SK-N-SH treated with all-trans-retinoic acid at 6 μM for 48 hours (cell line): ENCODE data around the gene TUBB1.

ENCODE experiments used
- ATAC-seq: fragments of 200-7000 bp; cut with Tn5 transposase; 3 replicates; pipeline ENCODE4 v1.9.1; 2020; ENCODE audit warnings: mild to moderate bottlenecking, moderate library complexity
- ARNTL ChIP-seq: fragments of 450-650 bp; formaldehyde crosslinking; IDR thresholded peaks from 2 replicates; pipeline ENCODE4 v1.5.0; 2020; ENCODE audit warnings: low read depth, mild to moderate bottlenecking, moderate library complexity, borderline replicate concordance
- BACH2 ChIP-seq: fragments of 250-450 bp; sonication (Bioruptor Pico); IDR thresholded peaks from 2 replicates; pipeline ENCODE4 v1.9.0; 2021; ENCODE audit warnings: mild to moderate bottlenecking, borderline replicate concordance
- CSDC2 ChIP-seq: fragments of 250-450 bp; sonication (Bioruptor Pico); IDR thresholded peaks from 2 replicates; pipeline ENCODE4 v1.5.0; 2020; ENCODE audit warnings: mild to moderate bottlenecking, moderate library complexity
- CSRNP3 ChIP-seq: fragments of 250-450 bp; sonication (Bioruptor Pico); IDR thresholded peaks from 2 replicates; pipeline ENCODE4 v1.5.1; 2021; ENCODE audit warnings: mild to moderate bottlenecking, moderate library complexity
- ESRRG ChIP-seq: fragments of 250-450 bp; sonication (Bioruptor Pico); IDR thresholded peaks from 2 replicates; pipeline ENCODE4 v1.6.1; 2021; ENCODE audit warnings: mild to moderate bottlenecking
- GLIS3 ChIP-seq: fragments of 250-450 bp; sonication (Bioruptor Pico); IDR thresholded peaks from 2 replicates; pipeline ENCODE4 v1.5.0; 2020; ENCODE audit warnings: mild to moderate bottlenecking, moderate library complexity
- ISL1 ChIP-seq: fragments of 250-450 bp; sonication (Bioruptor Pico); IDR thresholded peaks from 2 replicates; pipeline ENCODE4 v2.1.2; 2022; ENCODE audit warnings: mild to moderate bottlenecking, moderate library complexity
- OSR1 ChIP-seq: fragments of 250-450 bp; sonication (Bioruptor Pico); IDR thresholded peaks from 2 replicates; pipeline ENCODE4 v1.8.0; 2022; ENCODE audit warnings: moderate library complexity, mild to moderate bottlenecking, inconsistent platforms
- PATZ1 ChIP-seq: fragments of 250-450 bp; sonication (Bioruptor Pico); IDR thresholded peaks from 2 replicates; pipeline ENCODE4 v1.8.0; 2020; ENCODE audit warnings: mild to moderate bottlenecking, moderate library complexity, borderline replicate concordance
- POU6F1 ChIP-seq: fragments of 250-450 bp; sonication (Bioruptor Pico); IDR thresholded peaks from 2 replicates; pipeline ENCODE4 v1.8.0; 2021; ENCODE audit warnings: low read depth, mild to moderate bottlenecking, moderate library complexity, borderline replicate concordance
- PPARA ChIP-seq: fragments of 250-450 bp; sonication (Bioruptor Pico); IDR thresholded peaks from 2 replicates; pipeline ENCODE4 v1.5.0; 2020; ENCODE audit warnings: mild to moderate bottlenecking, borderline replicate concordance
- RARB ChIP-seq: fragments of 250-450 bp; sonication (Bioruptor Pico); IDR thresholded peaks from 2 replicates; pipeline ENCODE4 v1.8.0; 2021; ENCODE audit warnings: mild to moderate bottlenecking, moderate library complexity
- SNAI2 ChIP-seq: fragments of 250-450 bp; sonication (Bioruptor Pico); IDR thresholded peaks from 2 replicates; pipeline ENCODE4 v1.5.0; 2020; ENCODE audit warnings: mild to moderate bottlenecking, moderate library complexity
- TCF4 ChIP-seq: fragments of 250-450 bp; sonication (Bioruptor Pico); IDR thresholded peaks from 2 replicates; pipeline ENCODE4 v1.8.0; 2021; ENCODE audit warnings: mild to moderate bottlenecking, moderate library complexity, borderline replicate concordance
- TOX ChIP-seq: fragments of 250-450 bp; sonication (Bioruptor Pico); IDR thresholded peaks from 2 replicates; pipeline ENCODE4 v1.8.0; 2021; ENCODE audit warnings: mild to moderate bottlenecking, moderate library complexity, borderline replicate concordance
- ZC3H10 ChIP-seq: fragments of 250-450 bp; sonication (Bioruptor Pico); IDR thresholded peaks from 2 replicates; pipeline ENCODE4 v1.5.1; 2021; ENCODE audit warnings: mild to moderate bottlenecking, moderate library complexity
- ZFP3 ChIP-seq: fragments of 250-450 bp; sonication (Bioruptor Pico); IDR thresholded peaks from 2 replicates; pipeline ENCODE4 v1.5.0; 2020; ENCODE audit warnings: mild to moderate bottlenecking, moderate library complexity
- ZFP30 ChIP-seq: fragments of 450-650 bp; formaldehyde crosslinking; IDR thresholded peaks from 2 replicates; pipeline ENCODE4 v1.5.0; 2022; ENCODE audit warnings: mild to moderate bottlenecking, moderate library complexity
- ZNF565 ChIP-seq: fragments of 450-650 bp; formaldehyde crosslinking; conservative IDR thresholded peaks from 2 replicates; pipeline ENCODE4 v1.5.0; 2020; ENCODE audit warnings: low read depth, mild to moderate bottlenecking, moderate library complexity
- ZNF70 ChIP-seq: fragments of 450-650 bp; formaldehyde crosslinking; IDR thresholded peaks from 2 replicates; pipeline ENCODE4 v1.5.0; 2020; ENCODE audit warnings: mild to moderate bottlenecking, moderate library complexity
- ZNF8 ChIP-seq: fragments of 450-650 bp; formaldehyde crosslinking; IDR thresholded peaks from 2 replicates; pipeline ENCODE4 v1.5.0; 2020; ENCODE audit warnings: mild to moderate bottlenecking, moderate library complexity
- TF ChIP-seq, protein P1 (sequence below): fragments of 250-450 bp; sonication (Bioruptor Pico); IDR thresholded peaks from 2 replicates; pipeline ENCODE4 v1.5.1; 2020; ENCODE audit warnings: low read depth, mild to moderate bottlenecking, moderate library complexity
- TF ChIP-seq, protein P2 (sequence below): fragments of 250-450 bp; sonication (Bioruptor Pico); IDR thresholded peaks from 2 replicates; pipeline ENCODE4 v1.5.0; 2020; ENCODE audit warnings: mild to moderate bottlenecking, moderate library complexity

The TUBB1 gene

DNA sequence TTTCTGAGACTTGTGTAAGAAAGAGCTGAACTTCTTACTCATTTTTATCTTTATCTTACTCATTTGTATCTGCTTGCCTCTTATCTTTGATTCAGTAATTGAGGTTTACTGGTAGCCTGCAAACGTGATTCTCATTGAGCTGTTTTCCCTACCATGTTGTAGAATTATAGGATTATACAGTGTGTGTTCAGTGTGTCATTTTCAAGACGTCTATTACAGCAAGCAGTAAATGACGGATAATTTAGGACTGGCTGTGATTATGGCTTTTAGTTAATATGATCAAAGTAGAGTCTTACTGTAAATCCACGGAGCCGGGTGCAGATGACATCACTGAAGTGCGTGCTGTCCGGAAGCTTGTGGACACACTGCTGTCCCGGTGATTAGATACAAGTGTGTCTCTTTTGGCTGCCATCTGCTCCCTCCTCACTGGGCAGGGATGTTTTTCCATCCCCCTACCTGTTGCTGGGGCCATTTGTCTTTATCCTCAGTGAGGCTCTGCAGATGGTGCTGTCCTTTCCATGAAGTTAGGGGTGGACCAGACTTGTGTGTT lies 32.2 kb upstream of the TUBB1 start:
- ATAC-seq = no peak; the same call in 2 of the 3 replicates

DNA sequence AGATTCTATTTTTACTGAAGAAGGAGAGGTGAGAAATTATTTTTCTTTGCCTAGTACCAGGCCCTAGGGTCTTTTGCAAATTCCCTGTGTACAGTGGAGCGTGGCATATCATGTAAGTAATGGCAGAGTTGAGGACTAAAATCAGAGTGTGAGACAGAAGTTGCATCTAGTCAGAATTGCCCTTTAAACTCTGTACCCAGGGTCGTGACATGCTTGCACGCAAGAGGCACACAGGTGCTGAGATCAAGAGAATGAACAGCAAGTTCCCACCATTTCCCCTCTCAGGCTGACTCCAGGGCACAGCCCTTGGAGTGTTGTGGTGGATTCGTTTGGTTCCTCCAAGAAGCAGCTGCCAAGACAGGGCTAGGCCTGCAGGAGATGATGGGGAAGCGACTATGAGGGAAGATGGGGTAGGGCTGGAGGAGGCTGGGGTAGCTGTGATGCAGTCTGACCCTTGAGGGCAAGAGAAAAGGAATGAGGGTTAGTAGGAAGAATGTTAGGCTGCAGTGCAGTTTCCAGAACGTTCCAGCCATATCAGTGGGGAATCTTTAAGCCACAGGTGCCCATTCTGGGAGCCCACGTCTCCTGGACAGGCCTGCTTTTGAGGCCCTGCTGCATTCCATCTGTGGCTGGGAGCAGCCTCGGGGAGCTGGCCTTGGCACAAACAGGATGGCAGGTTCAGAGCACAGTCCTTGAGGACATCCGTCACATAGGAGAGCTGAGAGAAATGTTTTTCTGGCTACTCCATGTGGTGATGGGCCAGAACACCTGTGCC lies 31.3 kb upstream of the TUBB1 start:
- ATAC-seq = no peak
- TF ChIP-seq ARNTL = no peak
- no peak for TF ChIP-seq ESRRG (CRISPR knock-in tag)
- TF ChIP-seq ZFP3 (CRISPR knock-in tag) = no peak
- TF ChIP-seq TOX (CRISPR knock-in tag) = no peak

More for the DNA sequence above, 32.2 kb upstream of the TUBB1 start:
- no peak for TF ChIP-seq ARNTL
- TF ChIP-seq ZNF8 (CRISPR knock-in tag) = no peak
- TF ChIP-seq SNAI2 (CRISPR knock-in tag) = peak; percentile 48; the same call in 1 of the 2 replicates
- no peak for TF ChIP-seq ZNF70
- TF ChIP-seq ZFP3 (CRISPR knock-in tag) = no peak
- TF ChIP-seq PATZ1 (CRISPR knock-in tag) = no peak
- no peak for TF ChIP-seq GLIS3 (CRISPR knock-in tag)
- TF ChIP-seq, protein P1, sequence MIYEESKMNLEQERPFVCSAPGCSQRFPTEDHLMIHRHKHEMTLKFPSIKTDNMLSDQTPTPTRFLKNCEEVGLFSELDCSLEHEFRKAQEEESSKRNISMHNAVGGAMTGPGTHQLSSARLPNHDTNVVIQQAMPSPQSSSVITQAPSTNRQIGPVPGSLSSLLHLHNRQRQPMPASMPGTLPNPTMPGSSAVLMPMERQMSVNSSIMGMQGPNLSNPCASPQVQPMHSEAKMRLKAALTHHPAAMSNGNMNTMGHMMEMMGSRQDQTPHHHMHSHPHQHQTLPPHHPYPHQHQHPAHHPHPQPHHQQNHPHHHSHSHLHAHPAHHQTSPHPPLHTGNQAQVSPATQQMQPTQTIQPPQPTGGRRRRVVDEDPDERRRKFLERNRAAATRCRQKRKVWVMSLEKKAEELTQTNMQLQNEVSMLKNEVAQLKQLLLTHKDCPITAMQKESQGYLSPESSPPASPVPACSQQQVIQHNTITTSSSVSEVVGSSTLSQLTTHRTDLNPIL (CRISPR knock-in tag) = 0 out of 2 replicates have a peak, but pooled peaks have one; percentile 48
- TF ChIP-seq ISL1 = 0 out of 2 replicates have a peak, but pooled peaks have one; percentile 30
- no peak for TF ChIP-seq OSR1 (CRISPR knock-in tag)
- peak; percentile 71 for TF ChIP-seq TCF4 (CRISPR knock-in tag)
- TF ChIP-seq CSDC2 (CRISPR knock-in tag) = no peak
- no peak for TF ChIP-seq ZNF565 (CRISPR knock-in tag)
- no peak for TF ChIP-seq ZC3H10 (CRISPR knock-in tag)
- no peak for TF ChIP-seq POU6F1 (CRISPR knock-in tag)
- TF ChIP-seq PPARA (CRISPR knock-in tag) = no peak
- TF ChIP-seq ZFP30 (CRISPR knock-in tag) = no peak
- TF ChIP-seq, protein P2, sequence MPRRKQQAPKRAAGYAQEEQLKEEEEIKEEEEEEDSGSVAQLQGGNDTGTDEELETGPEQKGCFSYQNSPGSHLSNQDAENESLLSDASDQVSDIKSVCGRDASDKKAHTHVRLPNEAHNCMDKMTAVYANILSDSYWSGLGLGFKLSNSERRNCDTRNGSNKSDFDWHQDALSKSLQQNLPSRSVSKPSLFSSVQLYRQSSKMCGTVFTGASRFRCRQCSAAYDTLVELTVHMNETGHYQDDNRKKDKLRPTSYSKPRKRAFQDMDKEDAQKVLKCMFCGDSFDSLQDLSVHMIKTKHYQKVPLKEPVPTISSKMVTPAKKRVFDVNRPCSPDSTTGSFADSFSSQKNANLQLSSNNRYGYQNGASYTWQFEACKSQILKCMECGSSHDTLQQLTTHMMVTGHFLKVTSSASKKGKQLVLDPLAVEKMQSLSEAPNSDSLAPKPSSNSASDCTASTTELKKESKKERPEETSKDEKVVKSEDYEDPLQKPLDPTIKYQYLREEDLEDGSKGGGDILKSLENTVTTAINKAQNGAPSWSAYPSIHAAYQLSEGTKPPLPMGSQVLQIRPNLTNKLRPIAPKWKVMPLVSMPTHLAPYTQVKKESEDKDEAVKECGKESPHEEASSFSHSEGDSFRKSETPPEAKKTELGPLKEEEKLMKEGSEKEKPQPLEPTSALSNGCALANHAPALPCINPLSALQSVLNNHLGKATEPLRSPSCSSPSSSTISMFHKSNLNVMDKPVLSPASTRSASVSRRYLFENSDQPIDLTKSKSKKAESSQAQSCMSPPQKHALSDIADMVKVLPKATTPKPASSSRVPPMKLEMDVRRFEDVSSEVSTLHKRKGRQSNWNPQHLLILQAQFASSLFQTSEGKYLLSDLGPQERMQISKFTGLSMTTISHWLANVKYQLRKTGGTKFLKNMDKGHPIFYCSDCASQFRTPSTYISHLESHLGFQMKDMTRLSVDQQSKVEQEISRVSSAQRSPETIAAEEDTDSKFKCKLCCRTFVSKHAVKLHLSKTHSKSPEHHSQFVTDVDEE (CRISPR knock-in tag) = peak; percentile 87
- no peak for TF ChIP-seq BACH2 (CRISPR knock-in tag)
- TF ChIP-seq CSRNP3 (CRISPR knock-in tag) = no peak
- no peak for TF ChIP-seq TOX (CRISPR knock-in tag)
- TF ChIP-seq RARB (CRISPR knock-in tag) = no peak
- TF ChIP-seq ESRRG (CRISPR knock-in tag) = no peak; the same call in 1 of the 2 replicates
